ENCODE results near the gene USP24.

Gene USP24

DNA sequence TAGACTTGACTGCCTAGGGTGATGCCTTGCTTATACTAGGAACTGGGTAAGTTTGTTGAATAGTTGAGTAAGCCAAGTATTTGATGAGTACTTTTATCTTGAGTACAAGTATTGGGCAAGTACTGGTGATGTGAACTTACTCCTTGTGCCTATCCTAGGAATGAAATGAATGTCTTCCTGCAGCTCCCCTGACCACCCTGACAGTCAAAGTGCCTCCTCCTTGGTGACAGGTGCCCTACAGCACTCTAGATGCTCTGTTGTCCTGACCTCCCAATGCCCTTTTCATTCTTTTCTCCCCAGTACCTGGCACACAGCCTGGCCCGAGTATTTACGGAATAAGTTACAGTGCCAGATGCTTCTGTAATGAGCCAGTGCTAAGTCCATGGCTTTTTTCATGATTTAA lies 150.3 kb downstream of the USP24 start:
- DNase-seq: no peak

DNA sequence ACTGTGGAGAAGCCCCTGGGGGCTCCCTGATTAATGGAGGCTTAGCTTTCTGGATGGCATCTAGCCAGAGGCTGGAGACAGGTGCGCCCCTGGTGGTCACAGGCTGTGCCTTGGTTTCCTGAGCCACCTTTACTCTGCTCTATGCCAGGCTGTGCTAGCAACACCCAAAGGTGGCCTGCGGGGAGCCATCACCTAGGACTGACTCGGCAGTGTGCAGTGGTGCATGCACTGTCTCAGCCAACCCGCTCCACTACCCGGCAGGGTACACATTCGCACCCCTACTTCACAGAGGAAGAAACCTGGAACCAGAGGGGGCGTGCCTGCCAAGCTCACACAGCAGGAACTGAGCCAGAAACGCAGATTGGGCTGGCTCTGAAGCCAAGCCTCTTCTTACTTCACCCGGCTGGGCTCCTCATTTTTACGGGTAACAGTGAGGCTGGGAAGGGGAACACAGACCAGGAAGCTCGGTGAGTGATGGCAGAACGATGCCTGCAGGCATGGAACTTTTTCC lies 151.0 kb downstream of the USP24 start:
- no peak for DNase-seq

DNA sequence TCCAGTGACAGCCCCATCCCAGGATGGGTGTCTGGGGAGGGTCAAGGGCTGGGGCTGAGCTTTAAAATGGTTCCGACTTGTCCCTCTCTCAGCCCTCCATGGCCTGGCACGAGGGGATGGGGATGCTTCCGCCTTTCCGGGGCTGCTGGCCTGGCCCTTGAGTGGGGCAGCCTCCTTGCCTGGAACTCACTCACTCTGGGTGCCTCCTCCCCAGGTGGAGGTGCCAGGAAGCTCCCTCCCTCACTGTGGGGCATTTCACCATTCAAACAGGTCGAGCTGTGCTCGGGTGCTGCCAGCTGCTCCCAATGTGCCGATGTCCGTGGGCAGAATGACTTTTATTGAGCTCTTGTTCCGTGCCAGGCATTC lies 151.6 kb downstream of the USP24 start:
- DNase-seq: no peak

DNA sequence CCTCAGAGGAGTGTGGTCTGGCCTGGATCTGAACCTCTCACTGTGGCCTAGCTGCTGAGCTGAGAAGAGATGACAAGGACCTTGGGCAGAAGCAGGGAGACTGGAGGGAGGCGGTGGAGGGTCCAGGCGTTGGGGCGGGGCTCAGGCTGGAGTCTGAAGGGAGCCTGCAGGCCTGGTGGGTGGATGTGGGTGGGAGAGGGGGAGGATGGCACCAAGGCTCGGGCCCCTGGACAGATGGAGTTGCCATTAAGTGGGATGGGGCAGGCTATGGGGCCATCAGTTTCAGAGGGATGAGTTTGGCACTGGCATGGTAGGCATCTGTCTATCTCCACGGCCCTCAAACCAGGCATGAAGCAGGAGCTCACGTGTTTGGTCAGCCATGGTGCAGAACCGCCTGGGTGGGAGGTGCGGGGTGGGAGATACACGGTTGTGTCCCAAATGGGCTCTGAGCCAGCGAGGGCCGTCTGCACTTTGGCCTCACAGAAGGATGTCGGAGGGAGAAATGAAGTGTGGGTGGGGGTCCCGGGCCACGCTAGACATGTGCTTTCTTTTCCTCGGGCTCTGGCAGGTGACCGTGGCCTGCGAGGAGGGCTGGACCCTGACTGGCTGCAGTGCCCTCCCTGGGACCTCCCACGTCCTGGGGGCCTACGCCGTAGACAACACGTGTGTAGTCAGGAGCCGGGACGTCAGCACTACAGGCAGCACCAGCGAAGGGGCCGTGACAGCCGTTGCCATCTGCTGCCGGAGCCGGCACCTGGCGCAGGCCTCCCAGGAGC lies 152.2 kb downstream of the USP24 start:
- no peak for DNase-seq

DNA sequence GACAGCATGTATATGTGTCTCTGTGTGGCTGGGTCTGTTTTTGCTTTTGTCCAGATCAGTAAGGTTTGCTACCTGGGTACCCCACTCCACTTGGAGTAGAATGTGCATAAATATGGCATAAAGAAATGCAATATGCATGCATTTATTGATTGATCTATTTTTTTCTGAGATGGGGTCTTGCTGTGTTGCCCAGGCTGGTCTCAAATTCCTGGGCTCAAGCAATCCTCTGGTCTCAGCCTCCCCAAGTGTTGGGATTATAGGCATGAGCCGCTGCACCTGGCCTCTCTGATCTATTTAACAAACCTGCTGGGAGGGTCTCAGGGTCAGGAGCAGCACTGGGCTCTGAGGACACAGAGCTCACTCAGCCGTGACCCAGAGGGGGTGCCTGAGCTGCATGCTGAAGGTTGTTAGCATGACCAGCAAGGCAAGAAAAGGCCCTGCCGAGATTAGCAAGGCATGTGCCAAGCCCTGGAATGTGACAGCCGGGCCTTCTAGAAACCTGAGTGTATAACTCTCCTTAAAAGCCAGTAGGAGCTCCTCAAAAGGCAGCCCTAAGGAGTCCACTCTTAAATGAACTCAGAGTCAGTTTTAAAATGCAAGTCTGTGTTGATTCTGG lies 153.3 kb downstream of the USP24 start:
- no peak for DNase-seq

DNA sequence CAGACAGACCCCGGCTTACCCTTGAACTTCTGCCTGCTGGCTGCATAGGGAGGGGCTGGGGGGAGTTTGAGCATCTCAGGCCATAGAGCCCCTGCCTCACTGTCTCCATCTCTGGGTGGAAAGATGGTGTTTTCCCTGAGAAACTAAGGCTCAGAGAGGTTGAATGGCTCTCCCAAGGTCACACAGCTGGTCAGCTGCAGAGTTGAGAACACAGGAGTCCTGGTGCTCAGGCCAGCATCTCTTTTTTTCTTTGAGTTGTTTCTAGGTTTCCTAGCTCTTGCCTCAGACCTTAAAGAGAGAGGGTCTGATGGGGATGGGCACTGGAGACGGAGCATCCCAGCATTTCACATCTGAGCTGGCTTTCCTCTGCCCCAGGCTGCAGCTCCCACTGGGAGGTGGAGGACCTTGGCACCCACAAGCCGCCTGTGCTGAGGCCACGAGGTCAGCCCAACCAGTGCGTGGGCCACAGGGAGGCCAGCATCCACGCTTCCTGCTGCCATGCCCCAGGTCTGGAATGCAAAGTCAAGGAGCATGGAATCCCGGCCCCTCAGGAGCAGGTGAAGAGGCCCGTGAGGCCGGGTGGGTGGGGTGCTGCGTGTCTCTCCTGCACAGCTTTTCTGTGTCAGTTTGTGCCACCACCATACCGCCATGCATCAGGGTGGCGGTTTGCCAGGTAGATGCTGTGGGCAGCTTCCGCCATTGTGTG lies 154.0 kb downstream of the USP24 start:
- no peak for DNase-seq

DNA sequence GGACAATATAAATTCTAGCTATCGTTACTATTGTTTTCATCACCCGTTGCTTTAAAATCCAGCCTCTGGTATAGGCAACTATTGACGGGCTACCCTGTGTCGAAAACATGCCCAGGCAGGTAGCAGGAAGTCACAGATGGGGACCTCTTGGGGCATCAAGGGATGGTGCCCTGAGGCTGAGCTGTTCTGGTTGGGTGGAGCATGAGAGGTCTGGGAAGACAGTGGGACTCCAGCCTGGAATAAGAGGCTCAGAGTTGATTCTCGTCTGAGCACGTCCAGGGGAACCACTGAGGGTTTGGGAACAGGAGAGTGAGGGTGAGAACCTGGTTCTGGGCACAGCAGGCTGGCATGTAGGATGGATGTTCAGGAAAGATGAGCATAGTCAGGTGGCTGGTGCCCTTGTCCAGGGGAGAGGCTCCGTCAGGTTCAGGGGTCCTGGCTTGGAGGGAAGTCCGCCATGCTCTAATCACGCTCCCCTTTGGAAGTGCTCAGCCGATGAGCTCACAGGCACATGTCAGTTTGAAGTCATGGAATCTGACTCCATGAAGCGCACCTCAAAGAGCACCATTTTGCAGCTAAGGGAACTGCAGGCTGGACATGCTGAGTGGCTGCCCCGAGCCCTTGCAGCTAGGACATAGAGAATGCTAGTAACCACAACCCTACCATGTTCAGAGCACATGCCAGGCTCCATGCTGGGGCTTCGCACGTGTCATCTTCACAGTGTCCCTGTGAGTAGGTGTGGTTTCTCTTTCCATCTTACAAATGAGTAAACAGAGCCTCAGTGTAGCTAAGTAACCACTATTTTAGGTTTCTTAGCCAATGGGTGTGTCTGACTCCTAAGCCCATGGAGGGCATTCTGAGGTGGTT lies 154.8 kb downstream of the USP24 start:
- DNase-seq: no peak

DNA sequence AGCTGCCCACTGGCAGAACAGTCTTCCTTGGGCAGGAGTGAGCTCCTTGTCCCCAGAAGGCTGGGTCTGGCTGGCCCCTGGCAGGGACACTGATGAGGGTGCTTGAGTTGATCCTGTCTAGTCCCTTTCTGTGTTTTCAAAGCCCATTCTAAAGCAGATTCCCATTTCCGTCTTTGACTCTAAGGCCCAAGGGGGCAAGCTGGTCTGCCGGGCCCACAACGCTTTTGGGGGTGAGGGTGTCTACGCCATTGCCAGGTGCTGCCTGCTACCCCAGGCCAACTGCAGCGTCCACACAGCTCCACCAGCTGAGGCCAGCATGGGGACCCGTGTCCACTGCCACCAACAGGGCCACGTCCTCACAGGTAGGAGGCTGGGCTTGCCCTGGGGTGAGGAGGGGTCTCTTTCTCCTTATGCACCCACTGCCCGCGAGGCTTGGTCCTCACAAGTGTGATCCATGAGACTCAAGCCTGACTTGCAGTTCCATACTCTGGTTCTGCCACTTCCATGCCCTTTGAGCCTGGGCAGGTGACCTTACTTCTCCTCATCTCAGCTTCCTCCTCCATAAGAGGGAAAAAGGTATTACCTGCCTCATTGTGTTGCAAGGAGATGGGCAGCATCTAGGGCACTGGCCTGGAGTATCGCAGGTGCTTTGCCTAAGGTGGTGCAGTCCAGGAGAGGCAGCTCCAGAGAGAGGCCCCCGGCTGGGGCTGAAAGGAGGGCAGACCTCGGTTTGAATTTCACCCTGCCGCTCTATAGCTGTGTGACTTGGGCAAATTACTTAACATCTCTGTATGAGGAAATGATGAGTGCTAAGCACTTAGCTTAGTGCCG lies 155.6 kb downstream of the USP24 start:
- no peak for DNase-seq

DNA sequence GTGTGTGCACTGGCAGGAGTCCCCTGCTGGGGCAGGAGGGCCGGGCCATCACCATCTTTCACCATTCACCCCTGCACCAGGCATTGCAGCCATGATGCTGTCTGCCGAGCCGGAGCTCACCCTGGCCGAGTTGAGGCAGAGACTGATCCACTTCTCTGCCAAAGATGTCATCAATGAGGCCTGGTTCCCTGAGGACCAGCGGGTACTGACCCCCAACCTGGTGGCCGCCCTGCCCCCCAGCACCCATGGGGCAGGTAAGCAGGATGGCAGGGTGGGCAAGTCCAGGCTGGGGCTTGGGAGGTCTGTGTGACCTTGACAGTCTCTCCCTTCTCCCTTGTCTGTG lies 157.2 kb downstream of the USP24 start:
- DNase-seq: no peak

DNA sequence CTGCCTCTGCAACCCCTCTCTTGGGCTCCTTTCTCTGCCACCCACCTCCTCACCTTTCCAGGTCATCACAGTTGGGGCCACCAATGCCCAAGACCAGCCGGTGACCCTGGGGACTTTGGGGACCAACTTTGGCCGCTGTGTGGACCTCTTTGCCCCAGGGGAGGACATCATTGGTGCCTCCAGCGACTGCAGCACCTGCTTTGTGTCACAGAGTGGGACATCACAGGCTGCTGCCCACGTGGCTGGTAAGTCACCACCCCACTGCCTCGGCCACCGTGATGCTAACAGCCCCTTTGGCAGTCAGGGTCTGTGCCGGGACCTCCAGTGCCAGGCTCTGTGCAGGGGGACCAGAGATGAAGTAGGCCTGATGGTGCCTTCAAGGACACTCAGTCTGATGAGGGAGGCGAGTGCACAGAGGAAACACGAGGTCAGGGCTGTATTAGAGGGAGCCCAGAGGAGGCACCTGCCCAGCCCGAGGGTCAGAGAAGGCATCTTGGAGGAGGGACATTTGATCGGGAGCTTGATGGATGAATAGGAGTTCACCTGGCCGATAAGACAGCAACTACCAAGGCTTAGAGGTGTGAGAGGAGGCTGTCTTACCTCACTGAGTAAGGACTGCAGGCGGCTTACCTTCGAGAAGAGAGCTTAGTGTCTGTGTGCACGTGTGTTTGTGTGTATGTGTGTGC lies 157.8 kb downstream of the USP24 start:
- DNase-seq: no peak

DNA sequence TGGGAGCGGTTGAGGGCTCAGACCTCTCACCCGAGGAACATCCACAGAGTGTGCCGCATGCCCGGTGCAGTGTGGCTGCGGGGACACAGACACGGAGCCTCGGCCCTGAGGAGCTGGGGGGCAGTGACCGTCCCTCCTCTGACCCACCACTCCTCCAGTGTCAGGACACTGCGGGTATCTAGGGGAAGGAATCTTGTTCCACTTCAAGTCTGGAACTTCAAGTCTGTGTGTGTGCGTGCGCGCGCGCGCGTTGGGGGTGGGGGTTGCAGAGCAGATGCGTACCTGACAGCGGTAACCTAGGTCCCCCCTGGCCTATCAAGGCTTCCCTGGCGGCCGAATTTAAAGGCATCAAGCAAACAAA lies 158.6 kb downstream of the USP24 start:
- no peak for DNase-seq

DNA sequence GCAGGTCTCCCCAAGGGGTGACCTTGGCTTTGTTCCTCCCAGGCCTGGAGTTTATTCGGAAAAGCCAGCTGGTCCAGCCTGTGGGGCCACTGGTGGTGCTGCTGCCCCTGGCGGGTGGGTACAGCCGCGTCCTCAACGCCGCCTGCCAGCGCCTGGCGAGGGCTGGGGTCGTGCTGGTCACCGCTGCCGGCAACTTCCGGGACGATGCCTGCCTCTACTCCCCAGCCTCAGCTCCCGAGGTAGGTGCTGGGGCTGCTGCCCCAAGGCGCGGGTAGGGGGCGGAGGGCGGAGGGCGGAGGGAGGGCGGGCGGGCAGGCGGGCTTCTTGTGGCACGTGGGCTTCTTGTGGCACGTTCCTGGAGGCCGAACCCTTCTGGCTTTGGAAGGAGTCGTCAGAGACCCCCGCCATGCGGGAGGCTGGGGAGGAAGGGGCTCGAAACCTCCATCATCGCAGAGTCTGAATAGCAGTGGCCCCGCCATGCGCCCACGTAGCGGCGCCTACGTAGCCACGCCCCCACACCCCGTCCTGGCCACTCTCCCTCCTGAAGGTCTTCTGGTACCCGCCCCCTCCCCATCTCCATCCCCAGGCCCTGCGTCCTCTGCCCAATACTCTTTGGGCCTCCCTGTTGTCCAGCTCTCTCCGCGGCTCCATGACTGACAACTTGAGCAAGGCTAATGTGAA lies 159.1 kb downstream of the USP24 start:
- no peak for DNase-seq

DNA sequence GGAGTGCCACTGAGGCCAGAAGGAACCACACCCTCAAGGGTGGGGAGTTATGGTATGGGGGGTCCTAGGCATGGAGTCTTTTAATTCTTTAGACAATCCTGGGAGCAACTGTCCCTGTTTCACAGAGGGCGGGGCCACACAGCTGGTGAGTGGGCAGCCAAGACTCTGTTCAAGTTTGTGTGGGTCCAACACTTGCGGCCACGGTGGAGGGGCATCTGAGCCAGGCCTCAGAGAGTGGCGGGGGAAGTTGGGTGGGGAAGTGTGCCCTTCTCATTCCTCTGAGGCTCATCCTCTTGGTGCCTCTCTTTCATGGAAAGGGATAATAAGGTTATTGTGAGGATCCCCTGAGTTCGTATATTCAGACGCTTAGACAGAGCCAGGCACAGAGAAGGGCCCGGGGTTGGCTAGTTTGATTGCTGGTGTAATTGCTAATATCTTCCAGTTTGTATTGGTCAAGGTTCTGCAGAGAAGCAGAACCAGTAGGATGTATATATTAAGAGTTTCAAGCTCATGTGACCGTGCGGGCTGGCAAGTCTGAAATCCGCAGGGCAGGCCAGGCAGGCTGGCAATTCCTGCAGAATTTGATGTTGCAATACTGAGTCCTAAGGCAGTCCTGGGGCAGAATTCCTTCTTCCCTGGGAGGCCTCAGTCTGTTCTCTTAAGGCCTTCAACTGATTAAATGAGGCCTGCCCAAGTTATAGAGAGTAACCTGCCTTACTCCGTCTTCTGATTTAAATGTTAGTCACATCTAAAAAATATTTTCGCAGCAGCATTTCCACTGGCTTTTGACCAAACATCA lies 159.9 kb downstream of the USP24 start:
- no peak for DNase-seq

DNA sequence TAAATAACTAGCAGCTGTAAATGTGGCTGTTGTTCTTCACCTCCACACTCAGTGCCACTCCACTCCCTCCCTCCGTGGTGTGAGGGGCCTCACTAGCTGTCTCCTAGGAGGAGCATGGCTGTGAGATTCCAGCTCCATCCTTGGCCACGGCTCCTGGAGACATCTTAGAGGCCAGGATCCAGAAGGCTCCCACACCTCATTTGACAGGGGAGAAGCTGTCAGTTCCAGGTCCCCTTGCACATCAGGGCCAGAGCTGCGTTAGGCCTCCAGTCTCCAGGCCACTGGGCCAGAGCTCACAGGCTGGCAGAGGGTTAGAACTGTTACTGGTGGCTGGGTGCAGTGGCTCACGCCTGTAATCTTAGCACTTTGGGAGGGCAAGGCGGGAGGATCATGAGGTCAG lies 160.8 kb downstream of the USP24 start:
- DNase-seq: no peak

DNA sequence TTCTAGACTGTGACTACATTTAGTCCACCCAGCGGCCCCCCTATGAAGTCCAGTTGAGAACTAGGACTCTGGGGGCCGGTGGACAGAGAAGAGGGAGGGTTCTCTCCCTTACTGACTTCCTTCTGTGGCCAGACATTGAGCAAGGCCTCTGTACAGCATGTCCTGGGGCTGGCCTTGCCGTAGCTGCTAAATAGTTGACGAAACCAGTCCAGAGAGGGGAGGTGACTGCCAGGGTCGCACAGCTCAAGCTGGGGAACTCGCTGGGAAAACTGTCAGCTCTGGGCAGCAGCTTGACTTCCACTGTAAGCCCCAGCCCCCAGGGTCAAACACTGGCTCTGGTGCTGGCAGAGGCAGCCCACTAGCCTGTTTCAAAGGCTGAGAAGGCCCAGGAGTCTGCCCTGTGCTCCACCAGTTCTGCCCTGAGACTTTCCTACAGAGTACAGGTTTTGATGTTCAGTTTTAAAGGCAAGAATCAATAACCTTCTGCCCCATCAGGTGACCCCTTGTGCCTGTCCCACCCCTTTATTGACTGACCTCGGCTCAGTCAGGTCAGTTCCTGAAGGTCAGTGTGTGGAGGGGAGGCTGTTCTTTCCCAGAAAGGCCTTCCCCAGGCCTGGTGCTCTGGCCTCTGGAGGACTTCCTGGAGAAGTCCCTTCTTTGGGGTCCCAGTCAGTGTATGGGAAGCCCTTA lies 161.8 kb downstream of the USP24 start:
- no peak for DNase-seq

DNA sequence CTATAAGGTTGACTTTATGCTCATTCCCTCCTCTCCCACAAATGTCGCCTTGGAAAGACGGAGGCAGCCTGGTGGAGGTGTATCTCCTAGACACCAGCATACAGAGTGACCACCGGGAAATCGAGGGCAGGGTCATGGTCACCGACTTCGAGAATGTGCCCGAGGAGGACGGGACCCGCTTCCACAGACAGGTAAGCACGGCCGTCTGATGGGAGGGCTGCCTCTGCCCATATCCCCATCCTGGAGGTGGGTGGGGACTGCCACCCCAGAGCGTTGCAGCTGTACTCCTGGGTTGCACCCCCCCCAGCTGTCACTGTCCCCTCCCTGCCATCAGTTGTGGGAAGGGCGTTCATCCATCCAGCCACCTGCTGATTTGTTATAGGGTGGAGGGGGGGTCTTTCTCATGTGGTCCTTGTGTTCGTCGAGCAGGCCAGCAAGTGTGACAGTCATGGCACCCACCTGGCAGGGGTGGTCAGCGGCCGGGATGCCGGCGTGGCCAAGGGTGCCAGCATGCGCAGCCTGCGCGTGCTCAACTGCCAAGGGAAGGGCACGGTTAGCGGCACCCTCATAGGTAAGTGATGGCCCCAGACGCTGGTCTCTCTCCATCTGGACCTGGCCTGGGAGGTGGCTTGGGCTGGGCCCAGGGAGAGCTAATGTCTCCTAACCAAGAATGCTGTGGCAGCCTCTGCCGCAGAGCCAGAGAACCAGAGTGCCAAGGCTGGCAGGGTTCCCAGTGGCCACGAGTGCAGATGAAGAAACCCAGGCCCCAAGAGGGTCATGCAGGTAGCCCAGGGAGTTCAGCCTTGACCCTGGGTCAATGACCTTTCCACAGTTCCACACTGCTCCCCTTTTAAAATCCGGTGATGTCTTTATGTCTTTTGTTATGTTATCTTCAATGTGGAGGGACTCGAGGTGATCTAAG lies 162.7 kb downstream of the USP24 start:
- no peak for DNase-seq

DNA sequence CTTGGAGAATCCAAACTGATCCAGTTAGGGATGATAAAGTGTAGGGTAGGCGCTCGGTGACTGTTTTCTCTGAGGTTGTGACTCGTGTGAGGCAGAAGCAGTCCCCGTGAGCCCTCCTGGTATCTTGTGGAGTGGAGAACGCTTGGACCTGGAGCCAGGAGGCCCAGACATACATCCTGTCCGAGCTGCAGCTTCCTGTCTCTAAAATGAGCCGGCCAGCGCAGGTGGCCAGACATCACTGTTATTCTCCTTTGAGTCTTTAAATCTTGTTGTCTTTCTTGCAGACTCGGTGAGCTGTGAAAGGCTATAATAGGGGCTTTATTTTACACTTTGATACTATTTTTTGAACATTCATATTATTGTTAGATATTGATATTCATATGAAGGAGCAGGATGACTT lies 163.5 kb downstream of the USP24 start:
- DNase-seq: no peak

DNA sequence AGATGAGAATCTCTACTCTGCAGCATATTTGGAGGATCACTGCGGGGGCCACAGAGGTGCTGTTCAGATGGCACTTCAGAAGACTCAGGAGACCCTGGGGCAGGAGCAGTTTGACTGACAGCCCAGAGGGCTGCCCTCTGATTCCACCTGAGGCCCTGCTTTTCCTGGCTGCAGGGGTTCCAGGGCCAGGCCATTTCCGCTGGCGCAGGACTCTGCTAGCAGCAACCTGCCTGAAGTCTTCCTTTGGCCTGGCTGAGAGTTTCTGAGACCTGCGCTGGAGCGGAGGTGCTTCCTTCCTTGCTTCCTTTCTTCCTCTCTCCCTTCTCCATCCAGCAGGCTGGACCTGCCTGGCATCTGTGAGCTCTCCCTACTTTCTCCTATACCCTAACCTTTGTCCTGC lies 164.0 kb downstream of the USP24 start:
- DNase-seq: no peak

DNA sequence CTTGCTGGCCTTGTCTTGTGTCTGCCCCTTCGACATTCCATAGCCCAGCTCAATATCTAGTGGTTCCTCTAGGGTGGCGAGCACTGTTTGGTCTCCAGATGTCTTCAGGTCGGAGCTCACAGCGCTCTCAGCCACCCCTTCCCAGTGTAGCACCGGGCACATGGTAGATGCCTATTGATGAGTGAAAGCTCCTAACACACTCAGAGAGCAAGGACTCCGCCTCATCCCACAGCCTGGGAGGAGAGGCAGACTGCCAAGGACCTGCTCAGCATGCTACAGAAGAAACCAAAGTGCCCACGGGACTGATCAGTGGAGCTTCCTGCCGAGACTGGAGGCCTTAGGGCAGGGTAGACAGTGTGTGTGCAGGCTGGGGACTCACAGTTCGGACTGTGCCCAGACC lies 164.9 kb downstream of the USP24 start:
- DNase-seq: no peak

Data from NCI-H1930 (cell line).